HG03060 (cell line): Measurements from ENCODE around the gene BRAT1.
"Not testable (repeated sequence)": the region's sequence is repeated elsewhere in the genome, so short reads cannot be mapped to it uniquely, and the experiment has no call there.

Experiments
- ATAC-seq: cut with Tn5 transposase; IDR thresholded peaks from one replicate; pipeline ENCODE4 v1.9.1; 2021; ENCODE audit warnings: low read depth, moderate number of reproducible peaks; ENCODE audit not compliant: unreplicated experiment

The BRAT1 gene

GRCh38 chr7:2540133-2540532, 15.2 kb downstream of the BRAT1 start:
- no peak for ATAC-seq

GRCh38 chr7:2539031-2539911, 16.1 kb downstream of the BRAT1 start:
- ATAC-seq, result no peak

- ATAC-seq, result no peak
Measured at GRCh38 chr7:2537981-2538851, 17.1 kb downstream of the BRAT1 start.

GRCh38 chr7:2535872-2536627, 19.3 kb downstream of the BRAT1 start:
- not testable (repeated sequence) for ATAC-seq

- ATAC-seq, result not testable (repeated sequence)
Measured at GRCh38 chr7:2534214-2534613, 21.1 kb downstream of the BRAT1 start.

GRCh38 chr7:2533566-2533965, 21.8 kb downstream of the BRAT1 start:
- ATAC-seq, result not testable (repeated sequence)

GRCh38 chr7:2532816-2533215, 22.5 kb downstream of the BRAT1 start:
- not testable (repeated sequence) for ATAC-seq

- ATAC-seq, result not testable (repeated sequence)
Measured at GRCh38 chr7:2532199-2532772, 23.0 kb downstream of the BRAT1 start.

- ATAC-seq, result not testable (repeated sequence)
Measured at GRCh38 chr7:2531796-2532110, 23.6 kb downstream of the BRAT1 start.

GRCh38 chr7:2530994-2531795, 24.1 kb downstream of the BRAT1 start:
- not testable (repeated sequence) for ATAC-seq

GRCh38 chr7:2530071-2530987, 25.0 kb downstream of the BRAT1 start:
- no peak for ATAC-seq

- ATAC-seq, result no peak
Measured at GRCh38 chr7:2529161-2530070, 25.9 kb downstream of the BRAT1 start.

GRCh38 chr7:2528481-2529095, 26.7 kb downstream of the BRAT1 start:
- no peak for ATAC-seq

GRCh38 chr7:2527505-2528467, 27.5 kb downstream of the BRAT1 start:
- no peak for ATAC-seq

GRCh38 chr7:2526659-2527504, 28.4 kb downstream of the BRAT1 start:
- ATAC-seq, result no peak
